Measurements from ENCODE around the gene MLPH.

DNA sequence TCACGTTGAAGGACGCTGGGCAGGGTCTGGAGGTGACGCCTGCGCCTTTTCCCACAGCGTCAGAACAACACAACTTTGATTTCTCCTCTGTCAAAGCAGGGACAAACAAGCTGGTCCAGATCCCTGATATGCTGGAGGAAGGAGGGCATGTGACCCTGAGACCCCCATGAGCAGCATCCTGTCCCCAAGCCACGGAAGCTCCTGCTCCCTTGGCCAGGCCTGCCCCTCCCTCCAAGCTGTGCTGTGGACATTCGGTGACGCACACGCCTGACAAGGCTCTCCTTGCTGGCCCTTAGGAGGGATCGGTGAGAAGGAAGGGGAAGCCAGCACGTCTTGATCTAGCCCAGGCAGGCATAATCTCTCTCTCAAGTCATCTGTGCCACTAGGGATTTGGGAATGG, 11.3 kb downstream of the MLPH start:
- TF ChIP-seq, protein P1, sequence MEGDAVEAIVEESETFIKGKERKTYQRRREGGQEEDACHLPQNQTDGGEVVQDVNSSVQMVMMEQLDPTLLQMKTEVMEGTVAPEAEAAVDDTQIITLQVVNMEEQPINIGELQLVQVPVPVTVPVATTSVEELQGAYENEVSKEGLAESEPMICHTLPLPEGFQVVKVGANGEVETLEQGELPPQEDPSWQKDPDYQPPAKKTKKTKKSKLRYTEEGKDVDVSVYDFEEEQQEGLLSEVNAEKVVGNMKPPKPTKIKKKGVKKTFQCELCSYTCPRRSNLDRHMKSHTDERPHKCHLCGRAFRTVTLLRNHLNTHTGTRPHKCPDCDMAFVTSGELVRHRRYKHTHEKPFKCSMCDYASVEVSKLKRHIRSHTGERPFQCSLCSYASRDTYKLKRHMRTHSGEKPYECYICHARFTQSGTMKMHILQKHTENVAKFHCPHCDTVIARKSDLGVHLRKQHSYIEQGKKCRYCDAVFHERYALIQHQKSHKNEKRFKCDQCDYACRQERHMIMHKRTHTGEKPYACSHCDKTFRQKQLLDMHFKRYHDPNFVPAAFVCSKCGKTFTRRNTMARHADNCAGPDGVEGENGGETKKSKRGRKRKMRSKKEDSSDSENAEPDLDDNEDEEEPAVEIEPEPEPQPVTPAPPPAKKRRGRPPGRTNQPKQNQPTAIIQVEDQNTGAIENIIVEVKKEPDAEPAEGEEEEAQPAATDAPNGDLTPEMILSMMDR (IDR thresholded peaks at IDR 0.05; ENCODE audit: low read depth, low read length, missing input control) = no peak
- TF ChIP-seq, protein P2, sequence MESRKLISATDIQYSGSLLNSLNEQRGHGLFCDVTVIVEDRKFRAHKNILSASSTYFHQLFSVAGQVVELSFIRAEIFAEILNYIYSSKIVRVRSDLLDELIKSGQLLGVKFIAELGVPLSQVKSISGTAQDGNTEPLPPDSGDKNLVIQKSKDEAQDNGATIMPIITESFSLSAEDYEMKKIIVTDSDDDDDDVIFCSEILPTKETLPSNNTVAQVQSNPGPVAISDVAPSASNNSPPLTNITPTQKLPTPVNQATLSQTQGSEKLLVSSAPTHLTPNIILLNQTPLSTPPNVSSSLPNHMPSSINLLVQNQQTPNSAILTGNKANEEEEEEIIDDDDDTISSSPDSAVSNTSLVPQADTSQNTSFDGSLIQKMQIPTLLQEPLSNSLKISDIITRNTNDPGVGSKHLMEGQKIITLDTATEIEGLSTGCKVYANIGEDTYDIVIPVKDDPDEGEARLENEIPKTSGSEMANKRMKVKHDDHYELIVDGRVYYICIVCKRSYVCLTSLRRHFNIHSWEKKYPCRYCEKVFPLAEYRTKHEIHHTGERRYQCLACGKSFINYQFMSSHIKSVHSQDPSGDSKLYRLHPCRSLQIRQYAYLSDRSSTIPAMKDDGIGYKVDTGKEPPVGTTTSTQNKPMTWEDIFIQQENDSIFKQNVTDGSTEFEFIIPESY (IDR thresholded peaks at IDR 0.05) = no peak
